ENCODE results near the gene VPS13D.

Gene VPS13D

GRCh38 chr1:12372761-12373160 lies 142.9 kb downstream of the VPS13D start:
- Histone ChIP-seq H3K79me2 (ENCODE audit: insufficient read depth, low read length) (no peaks in the 10 kb centered on the region), H3K9me3 (ENCODE audit: low read length) (no peaks in the 10 kb centered on the region), H3K27me3 (ENCODE audit: insufficient read depth, low read length) (no peaks in the 10 kb centered on the region), H3K9me2 (ENCODE audit: low read depth, low read length) (no peaks in the 10 kb centered on the region), H3K4me3 (ENCODE audit: low read depth, low read length, poor library complexity, severe bottlenecking) (no peak overlapping the region), H3K4me1 (ENCODE audit: insufficient read depth, low read length, severe bottlenecking) (no peaks in the 10 kb centered on the region), H3K9ac (ENCODE audit: low read length) (no peak overlapping the region), H3K27ac (ENCODE audit: low read depth, low read length, poor library complexity, severe bottlenecking) (no peak overlapping the region), H2AFZ (ENCODE audit: low read length) (no peak overlapping the region), H3F3A (ENCODE audit: insufficient read depth, low read length) (no peaks in the 10 kb centered on the region), H4K20me1 (ENCODE audit: insufficient read depth, low read length) (no peaks in the 10 kb centered on the region), H3K36me3 (ENCODE audit: insufficient read depth, low read length) (peaks cover 4% of the 10 kb centered on the region; the same call in 1 of the 2 replicates), H3K4me2 (ENCODE audit: low read length) (no peak overlapping the region)
- TF ChIP-seq, protein P1, sequence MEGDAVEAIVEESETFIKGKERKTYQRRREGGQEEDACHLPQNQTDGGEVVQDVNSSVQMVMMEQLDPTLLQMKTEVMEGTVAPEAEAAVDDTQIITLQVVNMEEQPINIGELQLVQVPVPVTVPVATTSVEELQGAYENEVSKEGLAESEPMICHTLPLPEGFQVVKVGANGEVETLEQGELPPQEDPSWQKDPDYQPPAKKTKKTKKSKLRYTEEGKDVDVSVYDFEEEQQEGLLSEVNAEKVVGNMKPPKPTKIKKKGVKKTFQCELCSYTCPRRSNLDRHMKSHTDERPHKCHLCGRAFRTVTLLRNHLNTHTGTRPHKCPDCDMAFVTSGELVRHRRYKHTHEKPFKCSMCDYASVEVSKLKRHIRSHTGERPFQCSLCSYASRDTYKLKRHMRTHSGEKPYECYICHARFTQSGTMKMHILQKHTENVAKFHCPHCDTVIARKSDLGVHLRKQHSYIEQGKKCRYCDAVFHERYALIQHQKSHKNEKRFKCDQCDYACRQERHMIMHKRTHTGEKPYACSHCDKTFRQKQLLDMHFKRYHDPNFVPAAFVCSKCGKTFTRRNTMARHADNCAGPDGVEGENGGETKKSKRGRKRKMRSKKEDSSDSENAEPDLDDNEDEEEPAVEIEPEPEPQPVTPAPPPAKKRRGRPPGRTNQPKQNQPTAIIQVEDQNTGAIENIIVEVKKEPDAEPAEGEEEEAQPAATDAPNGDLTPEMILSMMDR (IDR thresholded peaks at IDR 0.05; ENCODE audit: low read length), result no peak
- no peak for TF ChIP-seq EZH2 (IDR thresholded peaks at IDR 0.05; ENCODE audit: borderline replicate concordance, low read length)

- no peaks in the 10 kb centered on the region for H4K20me1 ChIP-seq (ENCODE audit: insufficient read depth, low read length)
- H3K9ac ChIP-seq (ENCODE audit: low read length), result no peak overlapping the region
- H3K9me3 ChIP-seq (ENCODE audit: low read length), result no peaks in the 10 kb centered on the region
- no peaks in the 10 kb centered on the region for H3K9me2 ChIP-seq (ENCODE audit: low read depth, low read length)
- no peak overlapping the region for H2AFZ ChIP-seq (ENCODE audit: low read length)
- no peak overlapping the region for H3K4me3 ChIP-seq (ENCODE audit: low read depth, low read length, poor library complexity, severe bottlenecking)
- H3K4me2 ChIP-seq (ENCODE audit: low read length), result no peak overlapping the region
- TF ChIP-seq EZH2 (IDR thresholded peaks at IDR 0.05; ENCODE audit: borderline replicate concordance, low read length), result no peak
- TF ChIP-seq, protein P1 (IDR thresholded peaks at IDR 0.05; ENCODE audit: low read length), result no peak
- no peaks in the 10 kb centered on the region for H3K27me3 ChIP-seq (ENCODE audit: insufficient read depth, low read length)
- no peaks in the 10 kb centered on the region for H3F3A ChIP-seq (ENCODE audit: insufficient read depth, low read length)
- H3K4me1 ChIP-seq (ENCODE audit: insufficient read depth, low read length, severe bottlenecking), result no peaks in the 10 kb centered on the region
- peaks cover 7% of the 10 kb centered on the region; the same call in 1 of the 2 replicates for H3K36me3 ChIP-seq (ENCODE audit: insufficient read depth, low read length)
- H3K79me2 ChIP-seq (ENCODE audit: insufficient read depth, low read length), result no peaks in the 10 kb centered on the region
- no peak overlapping the region for H3K27ac ChIP-seq (ENCODE audit: low read depth, low read length, poor library complexity, severe bottlenecking)
Observed at GRCh38 chr1:12375133-12375829, 145.5 kb downstream of the VPS13D start.

- no peaks in the 10 kb centered on the region for H3K9me2 ChIP-seq (ENCODE audit: low read depth, low read length)
- no peaks in the 10 kb centered on the region for H4K20me1 ChIP-seq (ENCODE audit: insufficient read depth, low read length)
- no peaks in the 10 kb centered on the region for H3K79me2 ChIP-seq (ENCODE audit: insufficient read depth, low read length)
- TF ChIP-seq, protein P1 (IDR thresholded peaks at IDR 0.05; ENCODE audit: low read length), result no peak
- TF ChIP-seq EZH2 (IDR thresholded peaks at IDR 0.05; ENCODE audit: borderline replicate concordance, low read length), result no peak
- no peak overlapping the region for H3K4me3 ChIP-seq (ENCODE audit: low read depth, low read length, poor library complexity, severe bottlenecking)
- H3K4me2 ChIP-seq (ENCODE audit: low read length), result no peak overlapping the region
- no peaks in the 10 kb centered on the region for H3K27me3 ChIP-seq (ENCODE audit: insufficient read depth, low read length)
- H3K9me3 ChIP-seq (ENCODE audit: low read length), result no peaks in the 10 kb centered on the region
- no peak overlapping the region for H3K9ac ChIP-seq (ENCODE audit: low read length)
- H3K27ac ChIP-seq (ENCODE audit: low read depth, low read length, poor library complexity, severe bottlenecking), result no peak overlapping the region
- H2AFZ ChIP-seq (ENCODE audit: low read length), result no peak overlapping the region
- peaks cover 11% of the 10 kb centered on the region; the same call in 1 of the 2 replicates for H3K36me3 ChIP-seq (ENCODE audit: insufficient read depth, low read length)
- no peaks in the 10 kb centered on the region for H3K4me1 ChIP-seq (ENCODE audit: insufficient read depth, low read length, severe bottlenecking)
- H3F3A ChIP-seq (ENCODE audit: insufficient read depth, low read length), result no peaks in the 10 kb centered on the region
Observed at GRCh38 chr1:12376236-12377045, 146.6 kb downstream of the VPS13D start.
